CD4-positive, alpha-beta T cell treated with Interleukin-4 for 4 hours (primary cell): ENCODE measurements around the gene APC2.

Experiments used
- DNase-seq: peaks from one replicate; pipeline ENCODE4 v3.0.0-alpha.2; 2020

Gene APC2

GRCh38 chr19:1482361-1483130 lies 32.6 kb downstream of the APC2 start:
- no peak for DNase-seq

GRCh38 chr19:1483131-1483978 lies 33.4 kb downstream of the APC2 start:
- no peak for DNase-seq

DNA sequence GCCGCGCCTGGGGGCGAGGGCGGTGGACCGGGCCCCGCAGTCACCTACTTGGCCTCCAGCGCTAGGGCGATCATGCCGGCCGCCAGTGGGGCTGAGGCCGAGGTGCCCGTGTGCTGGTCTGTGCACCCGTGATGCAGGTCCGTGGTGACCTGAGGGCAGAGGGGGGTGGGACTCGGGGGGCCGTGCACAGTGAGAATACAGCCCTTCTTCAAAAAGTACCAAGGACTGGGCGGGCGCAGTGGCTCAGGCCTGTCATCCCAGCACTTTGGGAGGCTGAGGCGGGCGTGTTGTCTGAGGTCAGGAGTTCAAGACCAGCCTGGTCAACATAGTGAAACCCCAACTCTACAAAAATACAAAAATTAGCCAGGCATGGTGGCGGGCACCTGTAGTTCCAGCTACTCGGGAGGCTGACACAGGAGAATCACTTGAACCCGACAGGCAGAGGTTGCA lies 34.1 kb downstream of the APC2 start:
- no peak for DNase-seq

DNA sequence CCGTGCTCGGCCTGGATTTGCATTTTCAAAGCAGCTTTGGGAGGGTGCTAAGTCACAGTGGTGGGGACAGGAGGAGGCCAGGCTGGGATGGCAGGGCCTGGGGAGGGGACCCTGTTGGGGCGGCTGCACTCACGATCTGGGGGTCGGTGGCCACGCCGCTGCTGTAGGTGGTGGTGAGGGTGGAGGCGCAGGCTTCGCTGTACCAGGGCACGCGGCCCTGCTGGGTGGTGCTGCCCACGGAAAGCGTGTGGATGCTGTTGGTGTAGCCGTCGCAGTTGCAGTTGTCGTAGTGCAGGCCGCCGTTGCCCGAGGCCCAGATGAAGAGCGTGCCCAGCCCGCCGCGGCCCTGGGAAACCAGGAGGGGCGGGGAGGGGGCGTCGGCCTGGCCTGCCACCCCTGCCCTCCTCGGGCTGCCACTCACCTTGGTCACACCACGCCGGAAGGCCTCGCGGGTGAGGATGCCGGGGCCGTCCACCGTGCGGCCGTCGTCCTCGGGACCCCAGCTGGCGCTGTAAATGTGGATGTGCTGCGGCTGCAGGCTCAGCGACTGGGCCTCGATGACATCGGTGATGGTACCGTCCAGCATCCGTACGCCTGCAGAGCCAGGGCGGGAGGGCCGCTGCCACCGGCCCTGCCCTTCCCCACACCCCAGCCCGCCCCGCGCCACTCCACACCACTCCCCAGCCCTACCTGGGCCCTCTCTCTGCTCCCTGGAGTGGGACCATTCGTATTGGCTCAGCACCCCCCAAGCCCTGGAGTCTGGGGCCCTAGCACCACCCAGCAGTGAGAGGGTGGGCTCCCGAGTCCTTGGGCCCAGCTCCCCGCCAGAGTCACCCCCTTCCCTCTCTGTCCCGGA lies 37.0 kb downstream of the APC2 start:
- no peak for DNase-seq

GRCh38 chr19:1487576-1488281 lies 37.8 kb downstream of the APC2 start:
- DNase-seq: no peak

GRCh38 chr19:1488282-1488601 lies 38.3 kb downstream of the APC2 start:
- DNase-seq: no peak

DNA sequence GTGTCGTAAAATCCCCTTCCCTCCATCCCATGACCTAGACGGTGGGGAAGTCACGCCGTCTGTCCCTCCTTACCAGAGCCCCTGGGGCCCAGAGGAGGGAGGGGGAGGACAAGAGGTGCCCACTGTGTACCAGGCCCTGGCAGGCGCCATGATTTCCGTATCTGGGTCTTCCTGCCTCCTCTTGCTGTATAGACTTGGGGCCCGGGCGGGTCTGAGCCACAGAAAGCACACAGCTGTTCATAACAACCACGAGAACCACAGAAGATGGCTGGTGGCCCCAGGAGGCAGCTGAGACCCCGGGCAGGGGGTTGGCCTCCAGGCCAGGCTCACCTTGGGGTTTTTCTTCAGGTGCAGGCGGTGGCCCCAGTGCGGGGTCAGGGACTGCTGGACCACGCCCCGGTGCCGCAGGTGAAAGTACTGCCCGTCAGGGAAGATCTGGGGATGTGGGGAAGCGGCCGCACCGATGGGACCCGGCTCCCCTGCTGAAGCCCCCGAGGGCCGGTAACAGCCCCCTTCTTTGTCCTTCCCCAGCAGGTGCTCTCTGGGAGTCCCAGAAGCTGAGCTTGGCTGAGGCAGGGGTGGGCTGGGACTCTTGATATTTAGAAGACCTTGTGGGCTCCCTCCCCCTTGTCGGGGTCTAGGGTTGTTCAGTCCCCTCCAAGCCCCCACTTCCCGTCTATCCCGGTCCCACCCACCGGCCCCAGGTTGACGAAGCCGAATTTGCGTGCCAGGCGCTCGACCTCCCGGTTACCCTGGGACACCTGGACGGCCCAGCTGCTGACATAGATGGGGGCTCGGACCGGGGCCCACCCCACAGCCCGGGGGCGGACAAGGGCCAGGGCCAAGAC lies 39.8 kb downstream of the APC2 start:
- DNase-seq: no peak

- peak; percentile 97 for DNase-seq
Measured at GRCh38 chr19:1490311-1491113, 40.6 kb downstream of the APC2 start, which contains the start of gene PCSK4. TSS of gene PCSK4 (minus strand) at chr19:1490350. CDS start at chr19:1490346, 4 bp downstream.

DNA sequence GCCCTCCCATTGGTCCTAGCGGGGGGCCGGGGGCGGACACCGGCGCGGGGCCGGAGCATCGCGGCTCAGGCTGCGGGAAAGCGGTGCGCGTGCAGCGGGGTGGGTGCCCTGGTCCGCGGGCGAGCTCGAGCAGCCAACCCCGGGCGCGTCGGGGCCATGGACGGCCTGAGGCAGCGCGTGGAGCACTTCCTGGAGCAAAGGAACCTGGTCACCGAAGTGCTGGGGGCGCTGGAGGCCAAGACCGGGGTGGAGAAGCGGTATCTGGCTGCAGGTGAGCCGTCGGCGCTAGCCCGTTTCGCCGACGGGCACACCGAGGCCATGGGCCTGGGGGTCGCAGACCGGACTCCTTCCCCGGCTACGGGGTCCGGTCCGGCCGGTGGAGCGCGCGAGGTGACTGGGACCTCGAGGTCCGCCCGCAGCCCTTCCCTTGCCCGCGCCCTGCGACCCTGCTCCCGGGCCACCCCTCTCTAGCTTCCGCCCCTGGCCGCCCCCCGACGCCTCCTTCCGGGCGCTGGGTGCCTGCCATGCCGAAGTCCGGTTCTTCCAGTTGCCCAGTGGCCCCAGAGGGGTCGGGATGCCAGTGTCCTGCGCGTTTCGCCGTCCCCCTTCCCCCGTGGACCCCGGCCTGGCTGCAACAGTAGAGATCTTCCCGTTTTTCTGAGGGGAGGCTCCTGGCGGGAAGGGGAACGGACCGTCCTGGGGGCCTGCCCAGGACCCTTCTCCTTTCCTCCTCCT lies 41.4 kb downstream of the APC2 start, which contains the start of gene REEP6:
Gene REEP6, plus strand, starts transcription at position 68 of the 735 bp plus-strand sequence. Its CDS starts 89 bp downstream, at position 157.
- no peak for DNase-seq

GRCh38 chr19:1491849-1492170 lies 41.9 kb downstream of the APC2 start:
- DNase-seq: no peak

DNA sequence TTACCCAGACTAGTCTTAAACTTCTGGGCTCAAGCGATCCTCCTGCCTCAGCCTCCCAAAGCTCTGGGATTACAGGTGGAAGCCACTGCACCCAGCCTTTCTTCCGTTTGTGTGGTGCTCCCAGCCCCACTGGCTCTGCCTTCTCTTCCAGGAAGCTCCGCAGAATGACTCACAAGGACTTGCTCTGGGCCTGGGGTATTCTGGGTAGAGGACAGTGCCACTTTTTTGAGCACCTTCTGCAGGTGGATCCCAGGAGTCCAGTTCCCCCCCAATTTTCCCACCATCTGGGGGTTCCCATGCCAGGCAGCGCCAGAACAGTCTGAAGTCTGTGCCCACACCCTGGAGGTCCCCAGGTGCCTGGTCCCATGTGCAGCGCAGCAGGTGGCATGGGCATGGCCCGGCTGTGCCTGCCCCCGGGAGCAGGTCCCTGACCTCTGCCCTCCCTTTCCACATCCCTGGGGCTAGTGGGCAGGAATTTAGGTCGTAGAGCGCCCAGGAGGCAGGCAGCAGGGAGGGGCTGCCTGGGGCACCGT lies 42.6 kb downstream of the APC2 start:
- no peak for DNase-seq

- DNase-seq: no peak
Measured at GRCh38 chr19:1494115-1494815, 44.3 kb downstream of the APC2 start.

GRCh38 chr19:1495051-1495798 lies 45.3 kb downstream of the APC2 start:
- DNase-seq: no peak

DNA sequence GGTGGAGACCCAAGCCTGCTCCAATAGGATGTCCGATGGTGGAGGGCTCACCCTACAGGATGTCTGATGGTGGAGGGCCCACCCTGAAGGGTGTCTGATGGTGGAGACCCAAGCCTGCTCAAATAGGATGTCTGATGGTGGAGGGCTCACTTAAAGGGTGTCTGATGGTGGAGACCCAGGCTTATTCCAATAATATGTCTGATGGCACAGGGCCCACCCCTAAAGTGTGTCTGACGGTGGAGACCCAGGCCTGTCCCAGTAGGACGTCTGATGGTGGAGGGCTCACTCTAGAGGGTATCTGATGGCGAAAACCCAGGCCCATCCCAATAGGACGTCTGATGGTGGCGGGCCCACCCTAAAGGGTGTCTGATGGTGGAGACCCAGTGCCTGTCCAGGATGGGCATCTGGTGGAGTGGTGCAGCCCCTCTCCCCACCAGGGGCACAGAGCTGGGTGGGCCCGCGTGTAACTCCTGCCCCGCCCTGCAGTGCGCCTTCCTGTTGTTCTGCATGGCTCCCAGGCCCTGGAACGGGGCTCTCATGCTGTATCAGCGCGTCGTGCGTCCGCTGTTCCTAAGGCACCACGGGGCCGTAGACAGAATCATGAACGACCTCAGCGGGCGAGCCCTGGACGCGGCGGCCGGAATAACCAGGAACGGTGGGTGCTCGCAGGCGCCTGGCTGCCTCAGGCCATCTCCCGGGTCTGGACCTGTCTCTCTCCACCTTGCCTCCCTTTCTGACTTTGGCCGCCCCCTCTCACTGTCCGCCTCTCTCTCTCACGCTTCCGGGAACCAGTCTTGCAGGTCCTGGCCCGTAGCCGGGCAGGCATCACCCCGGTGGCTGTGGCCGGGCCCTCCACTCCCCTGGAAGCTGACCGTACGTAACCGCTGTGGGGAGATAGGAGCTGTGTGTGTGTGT lies 46.1 kb downstream of the APC2 start:
- no peak for DNase-seq

GRCh38 chr19:1496714-1497577 lies 47.0 kb downstream of the APC2 start:
- DNase-seq: no peak
